Fibroblast of pulmonary artery (primary cell): ENCODE measurements around the gene RNF144B.

ENCODE experiments used
- DNase-seq: peaks from one replicate; pipeline ENCODE4 v3.0.0-alpha.2; 2010; ENCODE audit warnings: low read depth
- H3K4me3 ChIP-seq: replicated peaks from 2 replicates; pipeline ENCODE4 v1.5.1; 2011; ENCODE audit warnings: low read depth, mild to moderate bottlenecking, control low read depth, low read length, moderate library complexity
- CTCF ChIP-seq: IDR thresholded peaks from 2 replicates; pipeline ENCODE4 v1.5.1; 2011; ENCODE audit warnings: mild to moderate bottlenecking, control low read depth, low read length, inconsistent platforms; ENCODE audit errors: missing control alignments

RNF144B gene

GRCh38 chr6:18513253-18513798 lies 126.2 kb downstream of the RNF144B start:
- H3K4me3 ChIP-seq = no peak overlapping the region
- TF ChIP-seq CTCF = no peak
- DNase-seq = no peak

GRCh38 chr6:18514180-18514579 lies 127.0 kb downstream of the RNF144B start:
- no peak overlapping the region for H3K4me3 ChIP-seq
- TF ChIP-seq CTCF = no peak
- no peak for DNase-seq

GRCh38 chr6:18515767-18516166 lies 128.6 kb downstream of the RNF144B start:
- no peak for DNase-seq
- TF ChIP-seq CTCF = no peak
- no peak overlapping the region for H3K4me3 ChIP-seq
